Esophagus muscularis mucosa (tissue), 3 donors: Measurements from ENCODE around the gene SLC1A1.

Experiments
- POLR2A ChIP-seq: fragments of 450-650 bp; IDR thresholded peaks from one replicate; pipeline ENCODE4 v1.6.1; 2017; ENCODE audit warnings: antibody characterized with exemption, moderate library complexity, mild to moderate bottlenecking, low read depth
- TF ChIP-seq, protein P1 (sequence below), 3 experiments: fragments of 200-600 bp in 2 of 3; fragments of 450-650 bp in 1 of 3; sonication (generic) in 2 of 3; IDR thresholded peaks; one replicate each; pipeline ENCODE4 v1.5.1; 2017 to 2019; ENCODE audit warnings: antibody characterized with exemption in 3 of 3, mild to moderate bottlenecking in 2 of 3, moderate library complexity in 1 of 3

DNA sequence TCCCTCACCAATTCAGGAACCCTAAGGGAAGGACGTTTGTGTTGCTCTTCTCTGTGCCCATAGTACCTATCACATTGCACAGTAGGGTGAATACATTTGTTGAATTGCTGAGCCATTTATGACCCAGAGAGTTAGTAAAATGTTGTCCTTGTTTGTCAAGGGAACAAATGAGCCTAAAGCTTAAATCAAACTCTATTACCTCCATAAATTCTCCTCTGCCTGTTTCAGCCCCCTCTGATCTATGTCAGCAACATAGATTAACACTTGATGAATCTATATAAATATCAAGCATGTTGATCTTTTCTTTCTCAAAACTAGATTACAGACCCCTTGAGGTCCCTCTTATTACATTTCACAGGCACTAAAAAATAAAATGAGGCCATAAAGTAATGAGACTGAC, 7.1 kb downstream of the SLC1A1 start:
- TF ChIP-seq, protein P1, sequence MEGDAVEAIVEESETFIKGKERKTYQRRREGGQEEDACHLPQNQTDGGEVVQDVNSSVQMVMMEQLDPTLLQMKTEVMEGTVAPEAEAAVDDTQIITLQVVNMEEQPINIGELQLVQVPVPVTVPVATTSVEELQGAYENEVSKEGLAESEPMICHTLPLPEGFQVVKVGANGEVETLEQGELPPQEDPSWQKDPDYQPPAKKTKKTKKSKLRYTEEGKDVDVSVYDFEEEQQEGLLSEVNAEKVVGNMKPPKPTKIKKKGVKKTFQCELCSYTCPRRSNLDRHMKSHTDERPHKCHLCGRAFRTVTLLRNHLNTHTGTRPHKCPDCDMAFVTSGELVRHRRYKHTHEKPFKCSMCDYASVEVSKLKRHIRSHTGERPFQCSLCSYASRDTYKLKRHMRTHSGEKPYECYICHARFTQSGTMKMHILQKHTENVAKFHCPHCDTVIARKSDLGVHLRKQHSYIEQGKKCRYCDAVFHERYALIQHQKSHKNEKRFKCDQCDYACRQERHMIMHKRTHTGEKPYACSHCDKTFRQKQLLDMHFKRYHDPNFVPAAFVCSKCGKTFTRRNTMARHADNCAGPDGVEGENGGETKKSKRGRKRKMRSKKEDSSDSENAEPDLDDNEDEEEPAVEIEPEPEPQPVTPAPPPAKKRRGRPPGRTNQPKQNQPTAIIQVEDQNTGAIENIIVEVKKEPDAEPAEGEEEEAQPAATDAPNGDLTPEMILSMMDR (IDR thresholded peaks at IDR 0.05) = no peak
- no peak for TF ChIP-seq POLR2A
